GM10266 (cell line): ENCODE data around the gene TAPT1.

Source experiments
- DNase-seq: peaks from one replicate; pipeline ENCODE4 v3.0.0; 2012; ENCODE audit errors: extremely low spot score
- CTCF ChIP-seq: IDR thresholded peaks from 2 replicates; pipeline ENCODE4 v1.5.1; 2012; ENCODE audit warnings: mild to moderate bottlenecking, low read depth; ENCODE audit not compliant: control insufficient read depth, insufficient read depth; ENCODE audit errors: missing control alignments

The TAPT1 gene

GRCh38 chr4:16267639-16268038 is 41.4 kb upstream of the TAPT1 start:
- no peak for DNase-seq
- TF ChIP-seq CTCF, result no peak

GRCh38 chr4:16265820-16266219 is 39.5 kb upstream of the TAPT1 start:
- no peak for DNase-seq
- no peak for TF ChIP-seq CTCF

- TF ChIP-seq CTCF, result peak; percentile 46
- DNase-seq, result peak; percentile 51
These were observed 38.5 kb upstream of the TAPT1 start for GRCh38 chr4:16264798-16265197.

- DNase-seq, result no peak
- TF ChIP-seq CTCF, result no peak
These were observed 36.8 kb upstream of the TAPT1 start for GRCh38 chr4:16263056-16263455.

GRCh38 chr4:16262188-16262587 is 35.9 kb upstream of the TAPT1 start:
- no peak for TF ChIP-seq CTCF
- DNase-seq, result peak; percentile 19

- no peak for TF ChIP-seq CTCF
- DNase-seq, result no peak
These were observed 35.1 kb upstream of the TAPT1 start for GRCh38 chr4:16261313-16261878.

- DNase-seq, result no peak
These were observed 33.6 kb upstream of the TAPT1 start for GRCh38 chr4:16259889-16260246.

More at GRCh38 chr4:16259889-16260246, 33.6 kb upstream of the TAPT1 start:
- TF ChIP-seq CTCF, result no peak
